Gastroesophageal sphincter (tissue), 3 donors: ENCODE results near the gene SLAMF1.

Experiments used
- POLR2A ChIP-seq, 2 donors: fragments of 450-650 bp; IDR thresholded peaks; one replicate each; pipeline ENCODE4 v1.6.1; 2017; ENCODE audit warnings: antibody characterized with exemption in 2 of 2, mild to moderate bottlenecking in 2 of 2, moderate library complexity in 1 of 2
- TF ChIP-seq, protein P1 (sequence below), 4 experiments: fragments of 200-600 bp in 2 of 4; fragments of 450-650 bp in 2 of 4; sonication (generic) in 1 of 4; IDR thresholded peaks; one replicate each; pipeline ENCODE4 v1.5.1; 2017 to 2019; ENCODE audit warnings: antibody characterized with exemption in 4 of 4, mild to moderate bottlenecking in 2 of 4, moderate library complexity in 2 of 4

DNA sequence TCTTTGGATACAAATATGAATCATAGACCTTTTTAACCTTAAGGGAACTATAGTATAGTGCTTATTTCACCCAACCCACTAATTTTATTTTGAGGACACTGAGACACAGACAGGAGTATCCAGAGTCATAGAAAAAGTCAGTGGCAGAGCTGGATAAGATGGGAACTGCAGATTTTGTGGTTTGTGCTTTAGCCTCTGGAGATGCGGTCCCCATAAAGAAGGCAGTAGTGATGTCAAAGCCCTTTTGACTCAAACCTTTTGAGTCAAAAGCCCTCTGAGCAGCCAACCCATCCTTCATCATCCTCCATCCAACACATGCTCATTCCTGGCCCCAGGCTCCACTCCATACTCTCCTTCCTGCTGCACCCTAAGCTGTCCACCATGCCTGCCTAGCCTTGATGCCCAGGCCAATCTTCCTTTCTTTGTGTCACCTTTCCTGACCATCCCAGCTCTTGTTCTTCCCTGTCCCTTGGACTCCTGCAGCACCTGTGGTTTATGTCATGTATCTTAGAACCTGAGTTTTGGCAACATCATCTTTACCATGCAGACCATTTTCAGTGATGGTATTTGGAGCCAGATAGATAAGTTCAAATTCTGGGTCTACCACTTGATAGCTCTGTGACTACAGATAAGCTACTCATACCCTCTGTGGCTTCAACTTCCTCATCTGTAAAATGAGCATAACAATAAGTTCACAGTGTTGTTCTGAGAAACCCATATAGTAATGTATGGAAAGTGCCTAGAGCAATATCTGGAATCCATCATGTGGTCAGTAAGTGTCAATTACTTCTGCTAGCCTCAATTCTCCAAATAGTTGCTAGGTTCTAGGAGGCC, 20.1 kb downstream of the SLAMF1 start:
- TF ChIP-seq, protein P1, sequence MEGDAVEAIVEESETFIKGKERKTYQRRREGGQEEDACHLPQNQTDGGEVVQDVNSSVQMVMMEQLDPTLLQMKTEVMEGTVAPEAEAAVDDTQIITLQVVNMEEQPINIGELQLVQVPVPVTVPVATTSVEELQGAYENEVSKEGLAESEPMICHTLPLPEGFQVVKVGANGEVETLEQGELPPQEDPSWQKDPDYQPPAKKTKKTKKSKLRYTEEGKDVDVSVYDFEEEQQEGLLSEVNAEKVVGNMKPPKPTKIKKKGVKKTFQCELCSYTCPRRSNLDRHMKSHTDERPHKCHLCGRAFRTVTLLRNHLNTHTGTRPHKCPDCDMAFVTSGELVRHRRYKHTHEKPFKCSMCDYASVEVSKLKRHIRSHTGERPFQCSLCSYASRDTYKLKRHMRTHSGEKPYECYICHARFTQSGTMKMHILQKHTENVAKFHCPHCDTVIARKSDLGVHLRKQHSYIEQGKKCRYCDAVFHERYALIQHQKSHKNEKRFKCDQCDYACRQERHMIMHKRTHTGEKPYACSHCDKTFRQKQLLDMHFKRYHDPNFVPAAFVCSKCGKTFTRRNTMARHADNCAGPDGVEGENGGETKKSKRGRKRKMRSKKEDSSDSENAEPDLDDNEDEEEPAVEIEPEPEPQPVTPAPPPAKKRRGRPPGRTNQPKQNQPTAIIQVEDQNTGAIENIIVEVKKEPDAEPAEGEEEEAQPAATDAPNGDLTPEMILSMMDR (IDR thresholded peaks at IDR 0.05) = no peak
- no peak for TF ChIP-seq POLR2A (IDR thresholded peaks at IDR 0.05)
